Mucosa of gallbladder (tissue), 1 donor: ENCODE measurements around the gene ANKRD26. TPM values are rescaled to one million over a fixed set of nuclear protein-coding genes. Genes with fewer than 3 reads are reported as not detected.

Source experiments
- DNase-seq: peaks from one replicate; pipeline ENCODE4 v3.0.0-alpha.2; 2020; ENCODE audit warnings: low spot score
- total RNA-seq: library from RNA; stranded (reverse); gene quantifications from one replicate; pipeline ENCODE4 v1.2.1, GENCODE V29; 2021
- donor health status: DM: no; HTN: no; CAD: no.

ANKRD26 gene
- total RNA-seq, 1 donor from 2014 or later, result 7.7 TPM

- DNase-seq, result no peak
Measured at GRCh38 chr10:27020243-27020642, 80.1 kb downstream of the ANKRD26 start.

- DNase-seq, result peak; percentile 68
Measured at GRCh38 chr10:27019827-27020226, 80.5 kb downstream of the ANKRD26 start.

DNA sequence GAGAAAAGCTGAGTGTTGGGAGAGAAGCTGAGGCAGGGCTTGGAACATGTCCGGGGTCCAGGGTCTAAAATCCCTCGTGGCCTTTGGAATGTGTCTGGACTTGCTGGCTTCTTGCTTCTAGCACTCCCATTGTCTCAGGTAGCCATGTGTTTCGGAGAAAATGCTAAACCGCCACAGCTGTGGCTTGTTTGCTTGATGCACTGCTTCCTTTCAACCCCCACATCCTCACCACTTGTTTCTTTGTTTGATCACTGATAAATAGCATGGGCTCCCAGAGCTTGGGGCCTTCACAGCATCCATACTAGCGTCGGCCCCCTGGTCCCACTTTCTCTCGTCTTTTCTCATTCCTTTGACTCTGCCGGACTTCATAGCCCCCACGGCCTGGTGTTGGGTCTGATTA is 102.7 kb downstream of the ANKRD26 start:
- no peak for DNase-seq

- DNase-seq, result no peak
Measured at GRCh38 chr10:26994743-26995142, 105.6 kb downstream of the ANKRD26 start.

DNA sequence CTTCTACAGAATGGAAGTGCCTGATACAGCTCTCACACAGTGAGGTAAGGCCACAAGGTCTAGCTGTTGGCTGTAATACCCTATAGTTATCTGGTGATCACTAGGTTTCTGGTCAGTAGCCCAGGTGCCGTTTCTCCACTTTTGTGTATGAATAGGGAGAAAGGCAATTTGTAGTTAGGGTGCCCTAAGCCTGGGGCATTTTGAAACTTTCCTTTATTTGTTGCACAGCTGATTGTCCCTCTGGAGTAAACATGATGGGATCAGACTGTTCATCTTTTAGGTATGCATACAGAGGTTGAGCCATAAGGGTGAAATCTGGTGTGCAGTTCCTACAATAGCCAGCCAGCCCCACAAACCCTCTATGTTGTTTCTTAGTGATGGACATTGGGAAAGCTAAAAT is 112.4 kb downstream of the ANKRD26 start:
- no peak for DNase-seq

- DNase-seq, result no peak
Measured at GRCh38 chr10:26983156-26983555, 117.1 kb downstream of the ANKRD26 start.

DNA sequence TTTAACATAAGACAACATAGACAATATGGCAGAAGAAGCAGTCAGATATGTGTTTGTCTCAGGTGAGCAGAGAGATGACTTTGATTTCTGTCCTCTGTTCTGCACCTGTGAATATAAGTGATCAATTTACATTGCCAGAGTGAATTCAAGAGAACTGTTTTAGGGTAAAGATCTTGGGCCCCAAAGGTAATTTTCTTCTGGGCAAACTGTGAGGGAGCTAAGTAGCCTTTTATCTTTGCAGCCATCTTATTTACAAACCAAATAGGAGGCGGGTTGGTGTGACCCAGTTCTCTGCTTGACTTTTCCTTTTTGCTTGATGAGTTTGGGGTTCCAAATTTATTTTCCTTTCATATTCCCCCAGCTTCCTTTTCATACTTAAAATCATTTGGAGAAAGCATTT is 118.2 kb downstream of the ANKRD26 start:
- DNase-seq, result no peak

GRCh38 chr10:26981232-26981824 is 119.0 kb downstream of the ANKRD26 start:
- no peak for DNase-seq

DNA sequence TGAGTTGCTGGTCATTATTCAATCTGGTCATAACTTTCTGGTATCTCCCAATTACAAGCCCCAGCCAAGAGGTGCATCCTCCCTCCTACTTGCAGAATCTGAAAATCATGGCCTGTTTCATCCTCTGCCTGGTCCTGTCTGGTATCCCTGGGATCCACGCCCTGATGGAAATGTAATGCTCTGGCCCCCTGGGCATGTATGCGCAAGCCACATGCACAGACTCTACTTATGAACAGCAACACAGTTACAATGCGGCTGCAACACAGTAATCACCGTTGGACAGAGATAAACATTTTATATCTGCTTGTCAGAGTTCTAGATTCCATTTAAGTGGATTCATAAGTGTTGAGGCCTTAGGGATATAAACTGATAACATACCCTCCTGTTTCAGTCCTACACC is 121.8 kb downstream of the ANKRD26 start:
- no peak for DNase-seq

DNA sequence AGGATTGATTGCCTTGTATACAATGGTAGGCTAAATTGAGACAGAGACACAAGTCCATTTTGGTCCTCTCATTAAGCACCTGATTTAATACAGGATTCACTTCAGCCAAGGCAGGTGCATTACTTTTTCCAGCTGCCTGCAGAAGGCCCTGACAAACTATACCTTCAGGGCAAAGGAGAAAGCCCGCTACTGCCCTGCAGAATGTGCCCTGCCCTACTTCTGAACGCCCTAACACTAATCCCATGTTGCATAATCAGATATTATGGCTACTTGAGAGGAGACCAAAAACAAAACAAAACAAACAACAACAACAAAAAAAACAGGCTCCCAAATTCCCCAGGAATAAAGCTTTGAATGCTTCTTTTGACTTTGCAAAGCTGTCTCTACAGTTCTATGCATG is 122.7 kb downstream of the ANKRD26 start:
- DNase-seq, result no peak

- DNase-seq, result no peak
Measured at GRCh38 chr10:26970667-26971066, 129.6 kb downstream of the ANKRD26 start.

DNA sequence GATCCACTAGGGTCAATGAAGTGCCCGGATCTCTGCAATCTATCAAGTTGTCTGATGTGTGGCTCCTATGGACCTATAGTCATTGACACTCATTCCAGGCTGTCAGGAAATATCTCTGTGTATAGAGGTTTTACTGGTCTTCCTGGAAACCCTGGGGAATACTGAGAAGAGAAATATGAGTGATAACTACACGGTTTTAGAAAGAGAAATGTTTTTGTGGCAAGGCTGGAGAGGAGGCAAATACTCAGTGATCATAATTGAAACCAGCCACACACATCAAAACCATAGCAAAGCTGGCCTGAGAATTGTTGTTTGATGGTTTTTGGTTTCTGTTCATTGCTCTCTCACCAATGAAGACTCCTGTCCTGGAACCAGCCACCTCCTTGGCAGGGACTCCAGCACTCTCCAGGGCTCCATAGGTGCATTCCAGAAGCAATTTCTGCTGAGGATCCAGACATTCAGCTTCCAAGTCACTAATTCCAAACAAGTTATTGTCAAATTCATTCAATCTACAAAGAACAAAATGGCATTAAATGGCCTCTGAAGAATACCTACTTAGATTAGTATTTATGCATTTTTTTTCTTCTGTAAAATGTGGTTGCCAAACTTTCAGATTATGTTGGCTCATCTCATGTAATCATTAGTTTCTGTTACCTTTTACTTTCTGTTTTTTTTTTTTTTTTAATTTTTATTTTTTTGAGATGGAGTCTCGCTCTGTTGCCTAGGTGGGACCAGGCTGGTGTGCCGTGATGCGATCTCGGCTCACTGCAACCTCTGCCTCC is 131.0 kb downstream of the ANKRD26 start:
- DNase-seq, result no peak

- no peak for DNase-seq
Measured at GRCh38 chr10:26962835-26963234, 137.5 kb downstream of the ANKRD26 start.

DNA sequence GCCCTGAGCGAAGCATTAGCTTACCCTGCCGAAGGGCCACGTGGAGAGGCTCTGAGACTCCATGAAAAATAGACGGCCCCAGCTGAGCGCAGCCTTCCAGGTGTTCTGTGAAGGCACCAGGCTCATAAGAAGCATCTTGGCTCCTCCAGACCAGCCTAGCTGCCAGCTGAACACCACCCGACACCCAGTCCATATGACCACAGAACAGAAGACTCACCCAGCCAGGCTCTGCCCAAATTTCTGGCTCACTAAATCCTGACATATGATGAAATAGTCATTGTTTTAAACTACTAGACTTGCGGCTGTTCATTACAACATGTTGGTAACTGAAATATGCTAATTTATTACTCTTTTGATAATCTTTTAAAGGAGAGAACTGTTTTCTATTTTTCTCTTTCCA is 140.0 kb downstream of the ANKRD26 start:
- no peak for DNase-seq

GRCh38 chr10:26959841-26960240 is 140.5 kb downstream of the ANKRD26 start:
- no peak for DNase-seq

Other genes with a start within 250 kb of the ANKRD26 start
- 57.1 TPM for gene ABI1, start 239.5 kb downstream of the ANKRD26 start, total RNA-seq
- gene YME1L1, start 53.9 kb upstream of the ANKRD26 start, total RNA-seq, result 87.9 TPM
- gene MASTL, start 54.9 kb upstream of the ANKRD26 start, total RNA-seq, result 5.0 TPM
- 34.4 TPM for gene ACBD5, start 140.3 kb upstream of the ANKRD26 start, total RNA-seq